Measurements from ENCODE around the gene GABRA4.

DNA sequence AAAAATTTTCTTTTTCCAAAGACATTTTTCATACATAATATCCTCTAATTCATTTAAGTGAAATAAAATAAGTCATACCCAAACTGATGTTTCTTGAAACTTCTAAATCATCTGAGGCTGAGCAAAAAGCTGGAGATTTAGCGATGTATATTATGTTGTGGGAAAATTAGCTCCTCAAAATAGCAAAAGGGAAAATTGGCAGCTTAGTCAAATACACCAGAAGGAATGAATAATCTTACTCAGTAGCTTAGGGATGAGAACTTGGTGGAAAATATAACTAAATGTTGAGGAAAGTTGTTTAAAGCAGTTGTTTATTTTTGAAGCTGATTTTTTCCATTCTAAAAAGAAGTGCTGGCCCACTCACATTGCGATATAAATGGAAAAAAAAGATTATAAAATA lies 40.9 kb downstream of the GABRA4 start:
- TF ChIP-seq POLR2A (IDR thresholded peaks at IDR 0.05) (no peak), CTCF (IDR thresholded peaks at IDR 0.05) (no peak)

Measured in uterus (tissue), 2 donors.